Measurements from ENCODE around the gene LEFTY1. TPM values are rescaled to one million over a fixed set of nuclear protein-coding genes. Genes with fewer than 3 reads are reported as not detected.

The LEFTY1 gene
- total RNA-seq, 4 donors from 2014 or later, result 0.33 TPM; not detected in 3

- H3K27ac ChIP-seq (replicated peaks in 1 of 4), result no peak overlapping the region
- no peaks in the 10 kb centered on the region for H3K9me3 ChIP-seq
- intact Hi-C loops (cut with DNase I), result no loop called here
- TF ChIP-seq, protein P1, sequence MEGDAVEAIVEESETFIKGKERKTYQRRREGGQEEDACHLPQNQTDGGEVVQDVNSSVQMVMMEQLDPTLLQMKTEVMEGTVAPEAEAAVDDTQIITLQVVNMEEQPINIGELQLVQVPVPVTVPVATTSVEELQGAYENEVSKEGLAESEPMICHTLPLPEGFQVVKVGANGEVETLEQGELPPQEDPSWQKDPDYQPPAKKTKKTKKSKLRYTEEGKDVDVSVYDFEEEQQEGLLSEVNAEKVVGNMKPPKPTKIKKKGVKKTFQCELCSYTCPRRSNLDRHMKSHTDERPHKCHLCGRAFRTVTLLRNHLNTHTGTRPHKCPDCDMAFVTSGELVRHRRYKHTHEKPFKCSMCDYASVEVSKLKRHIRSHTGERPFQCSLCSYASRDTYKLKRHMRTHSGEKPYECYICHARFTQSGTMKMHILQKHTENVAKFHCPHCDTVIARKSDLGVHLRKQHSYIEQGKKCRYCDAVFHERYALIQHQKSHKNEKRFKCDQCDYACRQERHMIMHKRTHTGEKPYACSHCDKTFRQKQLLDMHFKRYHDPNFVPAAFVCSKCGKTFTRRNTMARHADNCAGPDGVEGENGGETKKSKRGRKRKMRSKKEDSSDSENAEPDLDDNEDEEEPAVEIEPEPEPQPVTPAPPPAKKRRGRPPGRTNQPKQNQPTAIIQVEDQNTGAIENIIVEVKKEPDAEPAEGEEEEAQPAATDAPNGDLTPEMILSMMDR (IDR thresholded peaks at IDR 0.05), result no peak
- TF ChIP-seq POLR2AphosphoS5 (IDR thresholded peaks at IDR 0.05), result no peak
- no peak for TF ChIP-seq EP300 (IDR thresholded peaks at IDR 0.05)
- TF ChIP-seq POLR2A (IDR thresholded peaks at IDR 0.05; ENCODE audit: low read depth), result no peak
- H3K36me3 ChIP-seq, result peaks cover 25 to 96% (median 80%) of the 10 kb centered on the region in 4 donors
- H3K27me3 ChIP-seq, result no peaks in the 10 kb centered on the region
- no peak overlapping the region for H3K4me3 ChIP-seq
- peaks cover 0 to 25% (median 21%) of the 10 kb centered on the region in 4 donors for H3K4me1 ChIP-seq
- DNase-seq (ENCODE audit: extremely low spot score), result no peak
- WGBS, result 92% methylated on average over 5 of the region's 5 CpGs
Measured at GRCh38 chr1:225860107-225860506, 28.8 kb downstream of the LEFTY1 start.

- H3K36me3 ChIP-seq, result peaks cover 29 to 96% (median 83%) of the 10 kb centered on the region in 4 donors
- 96% methylated on average over 5 of the region's 5 CpGs for WGBS
- no peaks in the 10 kb centered on the region for H3K9me3 ChIP-seq
- no peaks in the 10 kb centered on the region for H3K27me3 ChIP-seq
- H3K27ac ChIP-seq (replicated peaks in 1 of 4), result no peak overlapping the region
- no peak for DNase-seq (ENCODE audit: extremely low spot score)
- peaks cover 0 to 19% (median 17%) of the 10 kb centered on the region in 4 donors for H3K4me1 ChIP-seq
- TF ChIP-seq POLR2AphosphoS5 (IDR thresholded peaks at IDR 0.05) (no peak), EP300 (IDR thresholded peaks at IDR 0.05) (no peak)
- TF ChIP-seq, protein P1 (IDR thresholded peaks at IDR 0.05), result no peak
- intact Hi-C loops (cut with DNase I), result no loop called here
- no peak overlapping the region for H3K4me3 ChIP-seq
Measured at GRCh38 chr1:225859151-225859550, 29.8 kb downstream of the LEFTY1 start.

- peaks cover 33 to 96% (median 88%) of the 10 kb centered on the region in 4 donors for H3K36me3 ChIP-seq
- H3K4me3 ChIP-seq, result no peak overlapping the region
- H3K27me3 ChIP-seq, result no peaks in the 10 kb centered on the region
- 51% methylated on average over 7 of the region's 7 CpGs for WGBS
- DNase-seq (ENCODE audit: extremely low spot score), result no peak
- peaks cover 0 to 1% (median 0%) of the 10 kb centered on the region in 4 donors for H3K4me1 ChIP-seq
- no peak overlapping the region for H3K27ac ChIP-seq (replicated peaks in 1 of 4)
- intact Hi-C loops (cut with DNase I), result no loop called here
- no peaks in the 10 kb centered on the region for H3K9me3 ChIP-seq
- TF ChIP-seq POLR2AphosphoS5 (IDR thresholded peaks at IDR 0.05) (no peak), POLR2A (IDR thresholded peaks at IDR 0.05; ENCODE audit: low read depth) (no peak), EP300 (IDR thresholded peaks at IDR 0.05) (no peak)
- TF ChIP-seq, protein P1 (IDR thresholded peaks at IDR 0.05), result no peak
Measured at GRCh38 chr1:225857256-225857655, 31.7 kb downstream of the LEFTY1 start.

DNA sequence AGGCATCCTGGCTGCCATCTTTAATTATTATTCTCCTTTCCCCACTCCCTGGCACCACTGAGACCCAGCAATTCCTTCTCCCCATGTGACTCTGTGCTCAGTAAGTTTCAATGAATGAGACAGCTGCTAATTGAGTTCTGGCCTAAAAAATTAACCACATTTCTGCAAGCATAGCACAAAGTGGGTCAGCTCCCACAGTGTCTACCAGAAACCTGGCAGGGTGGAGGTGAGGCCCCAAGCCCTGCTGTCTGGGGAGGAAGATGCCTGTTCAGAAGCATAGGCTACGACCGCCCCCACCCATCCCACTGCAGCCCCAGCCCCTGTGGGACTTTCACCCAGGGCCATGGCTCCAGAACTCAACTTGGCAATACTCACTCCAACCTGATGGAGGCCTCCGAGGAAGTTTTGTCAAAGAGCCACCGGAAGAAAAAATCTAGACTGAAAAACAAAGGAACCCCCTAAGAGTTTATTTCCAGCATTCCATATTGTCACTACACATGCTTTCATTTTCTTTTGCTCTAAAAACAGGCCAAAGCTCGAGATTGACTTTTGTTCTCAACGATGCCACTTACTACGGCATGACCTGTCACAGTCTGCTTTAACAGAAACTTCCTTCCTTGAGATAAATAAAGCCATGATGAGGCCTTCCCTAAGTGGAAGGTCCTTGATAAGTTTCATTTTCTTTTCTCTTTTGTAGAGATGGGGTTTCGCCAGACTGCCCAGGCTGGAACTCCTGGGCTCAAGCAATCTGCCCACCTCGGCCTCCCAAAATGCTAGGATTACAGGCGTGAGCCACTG is 33.2 kb downstream of the LEFTY1 start:
- WGBS, result 77% methylated on average over 10 of the region's 10 CpGs
- Histone ChIP-seq H3K4me3 (no peak overlapping the region), H3K36me3 (peaks cover 17 to 96% (median 82%) of the 10 kb centered on the region in 4 donors), H3K27ac (replicated peaks in 1 of 4) (no peak overlapping the region), H3K4me1 (no peaks in the 10 kb centered on the region), H3K9me3 (no peaks in the 10 kb centered on the region), H3K27me3 (no peaks in the 10 kb centered on the region)
- TF ChIP-seq POLR2A (IDR thresholded peaks at IDR 0.05; ENCODE audit: low read depth) (no peak), POLR2AphosphoS5 (IDR thresholded peaks at IDR 0.05) (no peak), EP300 (IDR thresholded peaks at IDR 0.05) (no peak)
- TF ChIP-seq, protein P1 (IDR thresholded peaks at IDR 0.05), result no peak
- DNase-seq (ENCODE audit: extremely low spot score), result no peak
- intact Hi-C loops (cut with DNase I), result no loop called here
